ENCODE data around the gene ARPP19.
"Not testable (repeated sequence)": the region's sequence is repeated elsewhere in the genome, so short reads cannot be mapped to it uniquely, and the experiment has no call there.

The ARPP19 gene

DNA sequence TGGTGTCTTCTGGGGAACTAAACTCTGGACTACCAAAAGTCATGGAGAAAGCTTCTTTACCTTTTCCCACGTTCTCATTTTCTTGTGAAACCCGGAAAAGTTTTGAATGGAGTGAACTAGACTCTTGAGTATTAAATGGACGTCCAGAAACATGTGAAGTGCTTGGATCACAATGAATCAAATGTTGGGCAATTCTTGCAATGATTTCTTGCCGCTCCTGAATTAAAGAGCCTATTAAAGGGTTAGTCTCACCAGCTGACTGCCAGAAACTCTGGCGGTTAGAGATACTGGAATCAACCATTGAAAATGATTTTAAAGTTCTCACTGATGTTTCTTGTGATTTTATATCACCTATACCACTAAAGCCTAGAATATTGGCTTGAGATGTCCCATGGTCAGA, 40.8 kb upstream of the ARPP19 start:
- no peak overlapping the region for H3K4me2 ChIP-seq (ENCODE audit: low read length)
- TF ChIP-seq CTCF (IDR thresholded peaks at IDR 0.05; ENCODE audit: low read depth, low read length, poor library complexity, severe bottlenecking) = no peak
- H3K4me3 ChIP-seq (ENCODE audit: low read length) = no peak overlapping the region
- peaks cover 17% of the 10 kb centered on the region for H3K4me1 ChIP-seq (ENCODE audit: control insufficient read depth, low read length)
- no peaks in the 10 kb centered on the region for H3K79me2 ChIP-seq (ENCODE audit: control insufficient read depth, low read length)
- H3K36me3 ChIP-seq (ENCODE audit: control insufficient read depth, low read length) = peaks cover 65% of the 10 kb centered on the region
- no peaks in the 10 kb centered on the region for H3K27me3 ChIP-seq (ENCODE audit: control insufficient read depth, low read length)
- no peak overlapping the region for H3K27ac ChIP-seq (ENCODE audit: low read depth, low read length)
- H3K9me3 ChIP-seq (ENCODE audit: control insufficient read depth, insufficient read depth, low read length) = no peaks in the 10 kb centered on the region
- H3F3A ChIP-seq (ENCODE audit: control insufficient read depth, insufficient read depth) = peaks cover 3% of the 10 kb centered on the region; the same call in 1 of the 2 replicates
- no peaks in the 10 kb centered on the region for H3K9me2 ChIP-seq (replicated peaks; ENCODE audit: control insufficient read depth, low read length)
- no peaks in the 10 kb centered on the region for H4K20me1 ChIP-seq (ENCODE audit: control insufficient read depth, insufficient read depth, low read depth, low read length)

DNA sequence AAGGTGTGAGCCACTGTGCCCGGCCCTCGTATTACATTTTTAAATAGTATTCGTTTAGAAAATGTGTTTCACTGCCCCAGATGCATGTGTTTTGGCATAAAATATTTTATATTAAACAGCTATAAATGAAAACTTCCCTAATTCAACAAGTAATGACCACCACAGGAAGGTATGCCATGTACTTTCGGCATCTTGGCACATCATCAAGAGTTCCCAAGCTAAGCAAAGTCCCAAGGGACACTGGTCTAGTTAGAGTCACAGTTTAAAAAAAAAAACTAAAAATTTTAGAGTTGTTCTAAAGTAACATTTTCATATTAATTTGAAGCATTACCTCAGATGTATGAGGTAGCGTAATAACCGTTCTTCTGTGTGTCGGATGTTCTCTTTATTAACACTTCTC, 15.6 kb upstream of the ARPP19 start:
- H3K27me3 ChIP-seq (ENCODE audit: control insufficient read depth, low read length) = no peaks in the 10 kb centered on the region
- H3F3A ChIP-seq (ENCODE audit: control insufficient read depth, insufficient read depth) = peaks cover 6% of the 10 kb centered on the region; the same call in 1 of the 2 replicates
- H4K20me1 ChIP-seq (ENCODE audit: control insufficient read depth, insufficient read depth, low read depth, low read length) = no peaks in the 10 kb centered on the region
- no peaks in the 10 kb centered on the region for H3K79me2 ChIP-seq (ENCODE audit: control insufficient read depth, low read length)
- no peak overlapping the region for H3K27ac ChIP-seq (ENCODE audit: low read depth, low read length)
- no peak overlapping the region for H3K4me2 ChIP-seq (ENCODE audit: low read length)
- H3K9me2 ChIP-seq (replicated peaks; ENCODE audit: control insufficient read depth, low read length) = no peaks in the 10 kb centered on the region
- TF ChIP-seq EZH2phosphoT487 (IDR thresholded peaks at IDR 0.05; ENCODE audit: borderline replicate concordance, low read length) (no peak), CTCF (IDR thresholded peaks at IDR 0.05; ENCODE audit: low read depth, low read length, poor library complexity, severe bottlenecking) (no peak)
- peaks cover 38% of the 10 kb centered on the region for H3K36me3 ChIP-seq (ENCODE audit: control insufficient read depth, low read length)
- no peaks in the 10 kb centered on the region for H3K4me1 ChIP-seq (ENCODE audit: control insufficient read depth, low read length)
- no peaks in the 10 kb centered on the region for H3K9me3 ChIP-seq (ENCODE audit: control insufficient read depth, insufficient read depth, low read length)
- no peak overlapping the region for H3K4me3 ChIP-seq (ENCODE audit: low read length)

- no peaks in the 10 kb centered on the region for H3K4me1 ChIP-seq (ENCODE audit: control insufficient read depth, low read length)
- H3K27me3 ChIP-seq (ENCODE audit: control insufficient read depth, low read length) = no peaks in the 10 kb centered on the region
- no peaks in the 10 kb centered on the region for H3K79me2 ChIP-seq (ENCODE audit: control insufficient read depth, low read length)
- peaks cover 5% of the 10 kb centered on the region; the same call in 1 of the 2 replicates for H3F3A ChIP-seq (ENCODE audit: control insufficient read depth, insufficient read depth)
- no peaks in the 10 kb centered on the region for H3K9me3 ChIP-seq (ENCODE audit: control insufficient read depth, insufficient read depth, low read length)
- H3K36me3 ChIP-seq (ENCODE audit: control insufficient read depth, low read length) = peaks cover 16% of the 10 kb centered on the region
- no peak overlapping the region for H3K4me2 ChIP-seq (ENCODE audit: low read length)
- no peaks in the 10 kb centered on the region for H3K9me2 ChIP-seq (replicated peaks; ENCODE audit: control insufficient read depth, low read length)
- TF ChIP-seq EZH2phosphoT487 (IDR thresholded peaks at IDR 0.05; ENCODE audit: borderline replicate concordance, low read length) = no peak
- no peak for TF ChIP-seq CTCF (IDR thresholded peaks at IDR 0.05; ENCODE audit: low read depth, low read length, poor library complexity, severe bottlenecking)
- H3K27ac ChIP-seq (ENCODE audit: low read depth, low read length) = no peak overlapping the region
- no peak overlapping the region for H3K4me3 ChIP-seq (ENCODE audit: low read length)
- H4K20me1 ChIP-seq (ENCODE audit: control insufficient read depth, insufficient read depth, low read depth, low read length) = no peaks in the 10 kb centered on the region
Measured at GRCh38 chr15:52579852-52580251, 11.0 kb upstream of the ARPP19 start.

GRCh38 chr15:52576692-52577091, 7.9 kb upstream of the ARPP19 start:
- Histone ChIP-seq H3K27me3 (ENCODE audit: control insufficient read depth, low read length) (no peaks in the 10 kb centered on the region), H3K4me1 (ENCODE audit: control insufficient read depth, low read length) (no peaks in the 10 kb centered on the region), H3F3A (ENCODE audit: control insufficient read depth, insufficient read depth) (0 out of 2 replicates have a peak, but pooled peaks cover 3% of the 10 kb centered on the region), H4K20me1 (ENCODE audit: control insufficient read depth, insufficient read depth, low read depth, low read length) (no peaks in the 10 kb centered on the region), H3K79me2 (ENCODE audit: control insufficient read depth, low read length) (no peaks in the 10 kb centered on the region), H3K4me3 (ENCODE audit: low read length) (no peak overlapping the region), H3K9me3 (ENCODE audit: control insufficient read depth, insufficient read depth, low read length) (no peaks in the 10 kb centered on the region), H3K9me2 (replicated peaks; ENCODE audit: control insufficient read depth, low read length) (no peaks in the 10 kb centered on the region), H3K4me2 (ENCODE audit: low read length) (no peak overlapping the region), H3K27ac (ENCODE audit: low read depth, low read length) (no peak overlapping the region), H3K36me3 (ENCODE audit: control insufficient read depth, low read length) (no peaks in the 10 kb centered on the region; the same call in 1 of the 2 replicates)
- no peak for TF ChIP-seq CTCF (IDR thresholded peaks at IDR 0.05; ENCODE audit: low read depth, low read length, poor library complexity, severe bottlenecking)
- TF ChIP-seq EZH2phosphoT487 (IDR thresholded peaks at IDR 0.05; ENCODE audit: borderline replicate concordance, low read length) = no peak

DNA sequence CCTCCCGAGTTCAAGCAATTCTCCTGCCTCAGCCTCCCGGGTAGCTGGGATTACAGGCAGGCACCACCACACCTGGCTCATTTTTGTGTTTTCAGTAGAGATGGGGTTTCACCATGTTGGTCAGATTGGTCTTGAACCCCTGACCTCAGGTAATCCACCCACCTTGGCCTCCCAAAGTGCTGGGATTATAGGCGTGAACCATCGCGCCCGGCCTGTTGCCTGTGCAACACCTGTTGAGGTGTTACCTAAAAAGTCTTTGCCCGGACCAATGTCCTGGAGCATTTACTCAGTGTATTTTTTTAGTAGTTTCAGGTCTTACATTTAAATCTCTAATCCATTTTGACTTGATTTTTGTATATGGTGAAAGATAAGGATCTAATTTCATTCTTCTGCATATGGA, 6.7 kb upstream of the ARPP19 start:
- not testable (repeated sequence) for H3F3A ChIP-seq (ENCODE audit: control insufficient read depth, insufficient read depth); H3K36me3 ChIP-seq (ENCODE audit: control insufficient read depth, low read length); H3K4me3 ChIP-seq (ENCODE audit: low read length); H3K27ac ChIP-seq (ENCODE audit: low read depth, low read length); H3K9me3 ChIP-seq (ENCODE audit: control insufficient read depth, insufficient read depth, low read length); H3K27me3 ChIP-seq (ENCODE audit: control insufficient read depth, low read length); H3K4me1 ChIP-seq (ENCODE audit: control insufficient read depth, low read length); H3K9me2 ChIP-seq (replicated peaks; ENCODE audit: control insufficient read depth, low read length); H3K4me2 ChIP-seq (ENCODE audit: low read length); H3K79me2 ChIP-seq (ENCODE audit: control insufficient read depth, low read length); H4K20me1 ChIP-seq (ENCODE audit: control insufficient read depth, insufficient read depth, low read depth, low read length)
